Neural crest cell (in vitro differentiated cells): ENCODE data around the gene SNCB. TPM values are rescaled to one million over a fixed set of nuclear protein-coding genes. Genes with fewer than 3 reads are reported as not detected.
"Not testable (repeated sequence)": the region's sequence is repeated elsewhere in the genome, so short reads cannot be mapped to it uniquely, and the experiment has no call there.

Experiments
- DNase-seq: peaks from one replicate; pipeline ENCODE4 v3.0.0; 2021; ENCODE audit warnings: low read depth, mixed read lengths, low spot score
- H3K27ac Mint-ChIP-seq: one replicate; pipeline ENCODE4 v1.8.0; 2021; ENCODE audit warnings: mild to moderate bottlenecking, mixed read lengths; ENCODE audit not compliant: unreplicated experiment
- H3K27me3 Mint-ChIP-seq: 2 replicates; pipeline ENCODE4 v1.8.0; 2021; ENCODE audit warnings: low read depth, mild to moderate bottlenecking, mixed read lengths
- H3K36me3 Mint-ChIP-seq: 2 replicates; pipeline ENCODE4 v1.8.0; 2021; ENCODE audit warnings: low read depth, mild to moderate bottlenecking, mixed read lengths
- H3K4me1 Mint-ChIP-seq: 2 replicates; pipeline ENCODE4 v1.8.0; 2021; ENCODE audit warnings: mixed read lengths
- H3K4me3 Mint-ChIP-seq: one replicate; pipeline ENCODE4 v1.8.0; 2021; ENCODE audit warnings: mild to moderate bottlenecking, mixed read lengths
- H3K9me3 Mint-ChIP-seq: 2 replicates; pipeline ENCODE4 v1.8.0; 2021; ENCODE audit warnings: mixed read lengths
- total RNA-seq: library from RNA; stranded (reverse); gene quantifications from 2 replicates; pipeline ENCODE4 v1.2.1, GENCODE V29; 2021
- TF ChIP-seq, protein P1 (sequence below): fragments of 200-600 bp; sonication (generic); conservative IDR thresholded peaks from 2 replicates; pipeline ENCODE4 v1.5.0; 2021; ENCODE audit warnings: antibody characterized with exemption, mild to moderate bottlenecking

SNCB gene
- total RNA-seq, 1 donor from 2014 or later = 0.40 TPM

- TF ChIP-seq, protein P1, sequence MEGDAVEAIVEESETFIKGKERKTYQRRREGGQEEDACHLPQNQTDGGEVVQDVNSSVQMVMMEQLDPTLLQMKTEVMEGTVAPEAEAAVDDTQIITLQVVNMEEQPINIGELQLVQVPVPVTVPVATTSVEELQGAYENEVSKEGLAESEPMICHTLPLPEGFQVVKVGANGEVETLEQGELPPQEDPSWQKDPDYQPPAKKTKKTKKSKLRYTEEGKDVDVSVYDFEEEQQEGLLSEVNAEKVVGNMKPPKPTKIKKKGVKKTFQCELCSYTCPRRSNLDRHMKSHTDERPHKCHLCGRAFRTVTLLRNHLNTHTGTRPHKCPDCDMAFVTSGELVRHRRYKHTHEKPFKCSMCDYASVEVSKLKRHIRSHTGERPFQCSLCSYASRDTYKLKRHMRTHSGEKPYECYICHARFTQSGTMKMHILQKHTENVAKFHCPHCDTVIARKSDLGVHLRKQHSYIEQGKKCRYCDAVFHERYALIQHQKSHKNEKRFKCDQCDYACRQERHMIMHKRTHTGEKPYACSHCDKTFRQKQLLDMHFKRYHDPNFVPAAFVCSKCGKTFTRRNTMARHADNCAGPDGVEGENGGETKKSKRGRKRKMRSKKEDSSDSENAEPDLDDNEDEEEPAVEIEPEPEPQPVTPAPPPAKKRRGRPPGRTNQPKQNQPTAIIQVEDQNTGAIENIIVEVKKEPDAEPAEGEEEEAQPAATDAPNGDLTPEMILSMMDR = no peak
- Mint-ChIP-seq H3K9me3 (peaks cover 7% of the 10 kb centered on the region), H3K4me3 (no peak overlapping the region), H3K36me3 (peaks cover 17% of the 10 kb centered on the region), H3K4me1 (peaks cover 17% of the 10 kb centered on the region), H3K27ac (no peak overlapping the region), H3K27me3 (no peaks in the 10 kb centered on the region)
- DNase-seq = no peak
These were observed 37.8 kb downstream of the SNCB start for GRCh38 chr5:176592573-176592972.

DNA sequence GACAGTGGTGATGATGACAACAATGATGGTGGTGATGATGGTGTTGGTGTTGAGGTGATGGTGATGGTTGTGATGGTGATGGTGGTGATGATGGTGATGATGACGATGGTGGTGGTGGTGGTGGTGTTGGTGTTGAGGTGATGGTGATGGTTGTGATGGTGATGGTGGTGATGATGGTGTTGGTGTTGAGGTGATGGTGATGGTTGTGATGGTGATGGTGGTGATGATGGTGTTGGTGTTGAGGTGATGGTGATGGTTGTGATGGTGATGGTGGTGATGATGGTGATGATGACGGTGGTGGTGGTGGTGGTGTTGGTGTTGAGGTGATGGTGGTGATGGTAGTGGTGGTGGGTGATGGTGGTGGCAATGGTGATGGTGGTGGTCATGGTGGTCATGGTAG is 38.7 kb downstream of the SNCB start:
- peaks cover 17% of the 10 kb centered on the region for H3K36me3 Mint-ChIP-seq
- not testable (repeated sequence) for DNase-seq, H3K27me3 Mint-ChIP-seq, H3K4me3 Mint-ChIP-seq, H3K27ac Mint-ChIP-seq, H3K9me3 Mint-ChIP-seq
- peaks cover 17% of the 10 kb centered on the region for H3K4me1 Mint-ChIP-seq

DNA sequence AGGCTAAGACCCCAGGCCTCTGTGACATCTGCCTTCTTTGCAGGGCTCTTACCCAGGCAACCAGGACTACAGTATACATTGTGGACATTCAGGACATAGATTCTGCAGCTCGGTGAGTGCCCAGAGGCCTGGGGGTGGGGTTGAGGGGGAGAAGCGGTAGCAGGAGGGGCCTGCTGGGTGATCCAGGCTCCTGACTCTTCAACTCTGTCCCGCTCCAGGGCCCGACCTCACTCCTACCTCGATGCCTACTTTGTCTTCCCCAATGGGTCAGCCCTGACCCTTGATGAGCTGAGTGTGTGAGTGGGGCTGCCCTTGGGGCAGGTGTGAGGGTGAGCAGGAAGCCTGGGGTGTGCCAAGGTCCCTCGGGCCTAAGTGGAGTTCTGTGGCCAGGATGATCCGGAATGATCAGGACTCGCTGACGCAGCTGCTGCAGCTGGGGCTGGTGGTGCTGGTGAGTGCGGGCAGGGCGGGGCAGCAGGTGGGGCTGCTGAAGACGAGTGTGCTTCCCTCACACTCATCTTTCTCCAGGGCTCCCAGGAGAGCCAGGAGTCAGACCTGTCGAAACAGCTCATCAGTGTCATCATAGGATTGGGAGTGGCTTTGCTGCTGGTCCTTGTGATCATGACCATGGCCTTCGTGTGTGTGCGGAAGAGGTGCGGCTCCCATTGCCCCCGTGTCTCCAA is 40.2 kb downstream of the SNCB start:
- TF ChIP-seq, protein P1 = no peak
- H3K36me3 Mint-ChIP-seq = peaks cover 17% of the 10 kb centered on the region

DNA sequence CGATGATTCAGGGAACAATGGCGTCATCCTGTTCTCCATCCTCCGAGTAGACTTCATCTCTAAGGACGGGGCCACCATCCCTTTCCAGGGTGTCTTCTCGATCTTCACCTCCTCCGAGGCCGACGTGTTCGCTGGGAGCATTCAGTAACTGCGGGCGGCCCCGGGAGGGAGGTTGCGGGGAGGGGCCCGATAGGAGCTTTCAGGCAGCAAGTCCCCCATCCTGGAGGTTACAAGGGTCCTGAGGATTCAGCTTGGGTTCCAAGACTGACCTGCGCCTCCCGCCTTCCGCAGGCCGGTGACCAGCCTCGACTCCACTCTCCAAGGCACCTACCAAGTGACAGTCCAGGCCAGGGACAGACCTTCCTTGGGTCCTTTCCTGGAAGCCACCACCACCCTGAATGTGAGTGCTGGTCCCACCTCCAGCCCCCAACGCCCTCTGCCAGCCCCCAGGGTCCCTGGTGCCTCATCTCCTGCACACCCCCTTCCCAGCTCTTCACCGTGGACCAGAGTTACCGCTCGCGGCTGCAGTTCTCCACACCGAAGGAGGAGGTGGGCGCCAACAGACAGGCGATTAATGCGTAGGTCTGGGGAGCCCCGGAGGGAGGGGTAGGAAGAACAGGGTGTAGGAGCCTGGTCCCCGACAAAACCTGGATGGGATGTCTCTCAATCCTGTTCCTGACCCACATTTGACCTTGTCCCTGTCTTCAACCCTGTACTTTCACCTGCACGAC is 41.1 kb downstream of the SNCB start:
- Mint-ChIP-seq H3K27me3 (no peaks in the 10 kb centered on the region), H3K4me3 (peak overlapping the region; percentile 47), H3K27ac (no peak overlapping the region), H3K4me1 (peaks cover 5% of the 10 kb centered on the region), H3K9me3 (peaks cover 11% of the 10 kb centered on the region), H3K36me3 (peaks cover 17% of the 10 kb centered on the region)
- TF ChIP-seq, protein P1 = no peak
- DNase-seq = no peak

More for the DNA sequence above, 40.2 kb downstream of the SNCB start:
- Mint-ChIP-seq H3K4me3 (peak overlapping the region; percentile 47), H3K27ac (no peak overlapping the region), H3K4me1 (peaks cover 5% of the 10 kb centered on the region), H3K27me3 (no peaks in the 10 kb centered on the region), H3K9me3 (peaks cover 10% of the 10 kb centered on the region)
- DNase-seq = no peak

GRCh38 chr5:176588297-176588696 is 42.0 kb downstream of the SNCB start:
- no peak overlapping the region for H3K4me3 Mint-ChIP-seq
- peaks cover 5% of the 10 kb centered on the region for H3K4me1 Mint-ChIP-seq
- TF ChIP-seq, protein P1 = no peak
- H3K27me3 Mint-ChIP-seq = no peaks in the 10 kb centered on the region
- peaks cover 11% of the 10 kb centered on the region for H3K9me3 Mint-ChIP-seq
- H3K27ac Mint-ChIP-seq = peak overlapping the region; percentile 2
- H3K36me3 Mint-ChIP-seq = peaks cover 14% of the 10 kb centered on the region
- DNase-seq = no peak

DNA sequence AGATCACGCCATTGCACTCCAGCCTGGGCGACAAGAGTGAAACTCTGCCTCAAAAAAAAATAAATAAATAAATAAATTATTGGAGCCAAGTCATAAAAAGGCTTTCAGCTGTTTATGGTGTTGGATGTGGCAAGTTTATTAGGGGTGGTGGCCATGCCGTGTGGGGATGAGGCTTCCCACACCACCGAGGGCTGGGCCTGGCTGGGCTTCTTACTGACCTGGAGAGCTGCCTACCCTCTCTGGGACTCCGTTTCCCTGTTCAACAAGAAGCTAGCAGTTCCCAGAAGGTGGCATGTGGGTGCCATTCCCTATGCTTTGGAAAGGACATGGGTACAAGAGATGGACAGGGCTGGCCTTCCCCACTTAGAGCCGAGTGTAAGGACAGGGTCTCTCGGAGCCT is 42.9 kb downstream of the SNCB start:
- TF ChIP-seq, protein P1 = no peak
- Mint-ChIP-seq H3K27me3 (no peaks in the 10 kb centered on the region), H3K4me1 (peaks cover 5% of the 10 kb centered on the region), H3K9me3 (peaks cover 11% of the 10 kb centered on the region), H3K36me3 (peaks cover 14% of the 10 kb centered on the region), H3K27ac (no peak overlapping the region), H3K4me3 (no peak overlapping the region)
- DNase-seq = no peak
